ENCODE data around the gene GFAP. TPM values are rescaled to one million over a fixed set of nuclear protein-coding genes. Genes with fewer than 3 reads are reported as not detected.

GFAP gene
- total and polyA plus RNA-seq, 7 experiments from 2014 or later: 0.16 TPM; not detected in 6

- Mint-ChIP-seq H3K27ac (peak overlapping the region in 1 of 9 donors; percentile 30), H3K4me1 (no peaks in the 10 kb centered on the region), H3K4me3 (no peak overlapping the region), H3K36me3 (peaks cover 13 to 33% (median 20%) of the 10 kb centered on the region in 5 donors), H3K27me3 (no peaks in the 10 kb centered on the region), H3K9me3 (no peaks in the 10 kb centered on the region)
- Histone ChIP-seq H3K4me1 (ENCODE audit: control insufficient read depth in 2 of 2, insufficient read depth in 2 of 2, low read length in 2 of 2) (no peaks in the 10 kb centered on the region), H3K27ac (ENCODE audit: low read depth, low read length) (no peak overlapping the region), H3K27me3 (ENCODE audit: control insufficient read depth in 2 of 2, insufficient read depth in 2 of 2, low read length in 2 of 2) (no peaks in the 10 kb centered on the region), H3K4me3 (ENCODE audit: low read length) (no peak overlapping the region), H3K36me3 (ENCODE audit: control insufficient read depth in 2 of 3, insufficient read depth in 3 of 3, low read length in 3 of 3) (peaks cover 17 to 87% (median 47%) of the 10 kb centered on the region in 3 experiments), H3K9me3 (ENCODE audit: control insufficient read depth in 2 of 3, low read length in 3 of 3) (no peaks in the 10 kb centered on the region)
- CTCF ChIA-PET: interaction anchor here (0.7 to 10.7 kb wide), 2 partner anchors 84 to 311 kb away, joined by 3 to 146 read pairs; no protein-coding TSS in a partner anchor
- intact Hi-C loops (cut with micrococcal nuclease): no loop called here
- ATAC-seq (no peak), DNase-seq (no peak)
- POLR2A ChIA-PET: interaction anchor here (0.8 kb wide), 1 partner anchor 14 kb away, joined by 3 read pairs; no protein-coding TSS in a partner anchor
Measured at GRCh38 chr17:44862278-44862914, 52.9 kb downstream of the GFAP start.

GRCh38 chr17:44859701-44860100, 55.6 kb downstream of the GFAP start:
- H3K27me3 Mint-ChIP-seq: no peaks in the 10 kb centered on the region

GRCh38 chr17:44854192-44854591, 61.1 kb downstream of the GFAP start:
- H3K9me3 Mint-ChIP-seq: no peaks in the 10 kb centered on the region
- Histone ChIP-seq H3K27me3 (ENCODE audit: control insufficient read depth in 2 of 2, insufficient read depth in 2 of 2, low read length in 2 of 2) (no peaks in the 10 kb centered on the region), H3K9me3 (ENCODE audit: control insufficient read depth in 2 of 3, low read length in 3 of 3) (no peaks in the 10 kb centered on the region), H3K36me3 (ENCODE audit: control insufficient read depth in 2 of 3, insufficient read depth in 3 of 3, low read length in 3 of 3) (peaks cover 9 to 91% (median 14%) of the 10 kb centered on the region in 3 experiments), H3K4me3 (ENCODE audit: low read length) (no peak overlapping the region), H3K4me1 (ENCODE audit: control insufficient read depth in 2 of 2, insufficient read depth in 2 of 2, low read length in 2 of 2) (no peaks in the 10 kb centered on the region), H3K27ac (ENCODE audit: low read depth, low read length) (no peak overlapping the region)
- ATAC-seq (no peak), DNase-seq (no peak)
- H3K27me3 Mint-ChIP-seq: no peaks in the 10 kb centered on the region
- ChIA-PET CTCF (no interaction called here), POLR2A (no interaction called here)
- no peak overlapping the region for H3K4me3 Mint-ChIP-seq
- H3K27ac Mint-ChIP-seq: no peak overlapping the region
- intact Hi-C loops (cut with micrococcal nuclease): no loop called here
- no peaks in the 10 kb centered on the region for H3K4me1 Mint-ChIP-seq
- peaks cover 20 to 48% (median 29%) of the 10 kb centered on the region in 5 donors for H3K36me3 Mint-ChIP-seq

More at GRCh38 chr17:44859701-44860100, 55.6 kb downstream of the GFAP start:
- Histone ChIP-seq H3K27me3 (ENCODE audit: control insufficient read depth in 2 of 2, insufficient read depth in 2 of 2, low read length in 2 of 2) (no peaks in the 10 kb centered on the region), H3K4me1 (ENCODE audit: control insufficient read depth in 2 of 2, insufficient read depth in 2 of 2, low read length in 2 of 2) (no peaks in the 10 kb centered on the region), H3K4me3 (ENCODE audit: low read length) (no peak overlapping the region), H3K27ac (ENCODE audit: low read depth, low read length) (no peak overlapping the region), H3K9me3 (ENCODE audit: control insufficient read depth in 2 of 3, low read length in 3 of 3) (no peaks in the 10 kb centered on the region), H3K36me3 (ENCODE audit: control insufficient read depth in 2 of 3, insufficient read depth in 3 of 3, low read length in 3 of 3) (peaks cover 19 to 96% (median 49%) of the 10 kb centered on the region in 3 experiments)
- Mint-ChIP-seq H3K4me3 (no peak overlapping the region), H3K4me1 (no peaks in the 10 kb centered on the region), H3K27ac (peak overlapping the region in 1 of 9 donors; percentile 49), H3K9me3 (no peaks in the 10 kb centered on the region), H3K36me3 (peaks cover 22 to 45% (median 30%) of the 10 kb centered on the region in 5 donors)
- ATAC-seq (no peak), DNase-seq (no peak)
- intact Hi-C loops (cut with micrococcal nuclease): no loop called here
- CTCF ChIA-PET: interaction anchor here (0.7 kb wide), 1 partner anchor 9 kb away, joined by 3 read pairs; no protein-coding TSS in a partner anchor
- POLR2A ChIA-PET: no interaction called here

Small RNA genes lying within 50 kb of the gene (microRNA-seq; reads per million reads assigned to microRNA genes)
- not detected for gene MIR6783 (ENCODE audit: borderline microRNAs expressed)

Other genes starting within 250 kb of the GFAP start
- gene CCDC43, start 225.7 kb downstream of the GFAP start, total RNA-seq: 10 to 100 TPM; 15.0 to 29.1 (median 20.2) TPM
- 10 to 100 TPM; 10.2 to 11.6 TPM for gene CCDC43, start 225.7 kb downstream of the GFAP start, polyA plus RNA-seq
- 10 to 100 TPM in 1 of 5 experiments, 1 to 10 TPM in 4; 2.8 to 23.1 (median 7.8) TPM for gene DBF4B, start 206.8 kb downstream of the GFAP start, total RNA-seq
- gene DBF4B, start 206.8 kb downstream of the GFAP start, polyA plus RNA-seq: under 1 TPM; 0.35 to 0.70 TPM
- 1 to 10 TPM in 1 of 5 experiments, under 1 TPM in 4; 0.22 to 1.5 (median 0.66) TPM for gene ADAM11, start 156.5 kb downstream of the GFAP start, total RNA-seq
- gene ADAM11, start 156.5 kb downstream of the GFAP start, polyA plus RNA-seq: under 1 TPM in 1 of 2 donors, not detected in 1; 0.08 TPM
- 1 to 10 TPM in 1 of 5 experiments, under 1 TPM in 1, not detected in 3; 0.20 to 1.4 TPM for gene GJC1, start 85.2 kb downstream of the GFAP start, total RNA-seq
- not detected for gene GJC1, start 85.2 kb downstream of the GFAP start, polyA plus RNA-seq
- gene HIGD1B, start 67.6 kb downstream of the GFAP start, total RNA-seq: not detected
- not detected for gene HIGD1B, start 67.6 kb downstream of the GFAP start, polyA plus RNA-seq
- 100 to 1,000 TPM in 4 of 5 experiments, 10 to 100 TPM in 1; 94.3 to 157 (median 120) TPM for gene EFTUD2, start 16.1 kb downstream of the GFAP start, total RNA-seq
- 10 to 100 TPM; 53.1 to 68.2 TPM for gene EFTUD2, start 16.1 kb downstream of the GFAP start, polyA plus RNA-seq
- 10 to 100 TPM in 1 of 5 experiments, under 1 TPM in 1, not detected in 3; 0.17 to 57.2 TPM for gene KIF18B, start 32.3 kb upstream of the GFAP start, total RNA-seq
- not detected for gene KIF18B, start 32.3 kb upstream of the GFAP start, polyA plus RNA-seq
- under 1 TPM in 1 of 5 experiments, not detected in 4; 0.29 TPM for gene C1QL1, start 52.8 kb upstream of the GFAP start, total RNA-seq
- not detected for gene C1QL1, start 52.8 kb upstream of the GFAP start, polyA plus RNA-seq
- gene DCAKD, start 136.1 kb upstream of the GFAP start, total RNA-seq: 10 to 100 TPM; 14.2 to 36.8 (median 29.8) TPM
- 10 to 100 TPM; 16.9 to 27.6 TPM for gene DCAKD, start 136.1 kb upstream of the GFAP start, polyA plus RNA-seq
- 100 to 1,000 TPM in 3 of 5 experiments, 10 to 100 TPM in 2; 59.5 to 136 (median 121) TPM for gene NMT1, start 145.8 kb upstream of the GFAP start, total RNA-seq
- gene NMT1, start 145.8 kb upstream of the GFAP start, polyA plus RNA-seq: 10 to 100 TPM; 37.5 to 64.1 TPM
- 1 to 10 TPM; 2.0 to 5.1 (median 3.2) TPM for gene PLCD3, start 217.0 kb upstream of the GFAP start, total RNA-seq
- gene PLCD3, start 217.0 kb upstream of the GFAP start, polyA plus RNA-seq: under 1 TPM in 1 of 2 donors, not detected in 1; 0.21 TPM
- 10 to 100 TPM; 17.9 to 59.5 (median 31.3) TPM for gene ACBD4, start 220.2 kb upstream of the GFAP start, total RNA-seq
- 10 to 100 TPM; 12.3 to 13.9 TPM for gene ACBD4, start 220.2 kb upstream of the GFAP start, polyA plus RNA-seq
- 10 to 100 TPM; 28.5 to 41.3 (median 37.6) TPM for gene HEXIM1, start 233.0 kb upstream of the GFAP start, total RNA-seq
- 1 to 10 TPM; 5.1 to 6.1 TPM for gene HEXIM1, start 233.0 kb upstream of the GFAP start, polyA plus RNA-seq
- gene HEXIM2, start 246.4 kb upstream of the GFAP start, total RNA-seq: 1 to 10 TPM; 2.2 to 8.2 (median 3.4) TPM
- 1 to 10 TPM; 2.4 to 3.2 TPM for gene HEXIM2, start 246.4 kb upstream of the GFAP start, polyA plus RNA-seq

All from naive thymus-derived CD4-positive, alpha-beta T cell (primary cell).